Smooth muscle cell of the brain vasculature (primary cell): ENCODE results near the gene TUBA3E.
"Not testable (repeated sequence)": the region's sequence is repeated elsewhere in the genome, so short reads cannot be mapped to it uniquely, and the experiment has no call there.

Experiments used
- DNase-seq: peaks from one replicate; pipeline ENCODE4 v3.0.0-alpha.2; 2012; ENCODE audit warnings: low read depth, low spot score

Gene TUBA3E

GRCh38 chr2:130191319-130191718 lies 6.9 kb downstream of the TUBA3E start:
- DNase-seq, result not testable (repeated sequence)

GRCh38 chr2:130190237-130190636 lies 8.0 kb downstream of the TUBA3E start:
- DNase-seq, result no peak

DNA sequence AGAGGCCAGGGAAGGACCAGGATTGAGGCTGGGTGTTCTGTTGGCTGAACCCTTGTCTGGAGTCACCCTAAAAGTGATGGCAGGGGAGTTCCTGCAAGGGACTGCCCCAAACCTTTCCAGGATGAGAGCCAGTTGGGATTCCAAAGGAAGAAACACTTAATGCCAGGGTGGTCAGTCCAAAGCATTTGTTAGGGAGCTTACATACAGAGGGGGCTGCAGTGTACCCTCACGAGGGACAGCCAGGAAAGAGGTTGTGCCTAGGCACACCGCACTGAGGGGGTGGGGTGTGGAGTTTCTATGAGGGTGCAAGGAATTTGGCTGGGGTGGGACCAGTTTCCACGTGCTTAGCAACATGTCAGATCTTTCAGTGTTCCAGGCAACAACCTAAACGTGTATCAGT lies 9.3 kb downstream of the TUBA3E start:
- not testable (repeated sequence) for DNase-seq

DNA sequence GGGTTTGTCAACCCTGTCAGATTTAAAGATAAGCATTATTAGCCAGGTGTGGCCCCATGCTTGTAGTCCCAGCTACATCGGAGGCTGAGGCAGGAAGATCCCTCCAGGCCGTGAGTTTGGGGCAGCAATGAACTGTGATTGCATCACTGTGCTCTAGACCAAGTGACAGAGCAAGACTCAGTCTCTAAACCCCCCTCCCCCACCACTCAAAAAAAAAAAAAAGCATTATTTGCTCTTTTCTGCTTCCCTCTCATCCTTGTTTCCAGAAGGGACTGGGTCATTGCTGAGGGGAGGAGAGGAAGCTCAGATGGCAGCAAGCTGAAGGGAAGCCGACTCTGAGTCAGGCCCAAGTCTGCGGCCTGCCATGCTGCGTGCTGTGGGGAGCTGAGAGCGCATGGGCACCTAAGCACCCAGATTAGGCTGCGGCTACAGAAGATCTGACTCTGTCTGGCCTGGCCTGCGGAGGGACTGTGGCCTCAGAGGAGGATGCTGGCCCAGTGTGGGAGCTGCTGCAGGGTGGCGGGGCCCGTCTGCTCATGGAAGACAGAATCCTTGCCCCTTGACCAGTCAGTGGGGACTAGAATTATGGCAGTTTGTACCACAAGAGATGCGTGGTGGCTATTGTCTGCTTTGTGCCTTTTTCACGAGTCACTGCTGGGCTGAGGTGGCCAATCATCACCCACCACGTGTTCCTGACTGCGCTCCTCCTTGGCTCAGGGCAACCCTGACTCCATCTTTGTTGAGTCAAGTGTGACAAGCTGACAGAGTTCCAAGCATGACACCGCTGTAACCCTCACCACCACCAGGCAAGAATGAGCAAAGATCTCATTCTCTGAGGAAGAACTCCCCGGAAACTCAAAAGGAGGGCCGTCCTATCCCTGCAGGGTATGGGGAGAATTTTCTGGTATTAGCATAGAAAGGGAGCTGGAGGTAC lies 10.1 kb downstream of the TUBA3E start:
- DNase-seq, result not testable (repeated sequence)

DNA sequence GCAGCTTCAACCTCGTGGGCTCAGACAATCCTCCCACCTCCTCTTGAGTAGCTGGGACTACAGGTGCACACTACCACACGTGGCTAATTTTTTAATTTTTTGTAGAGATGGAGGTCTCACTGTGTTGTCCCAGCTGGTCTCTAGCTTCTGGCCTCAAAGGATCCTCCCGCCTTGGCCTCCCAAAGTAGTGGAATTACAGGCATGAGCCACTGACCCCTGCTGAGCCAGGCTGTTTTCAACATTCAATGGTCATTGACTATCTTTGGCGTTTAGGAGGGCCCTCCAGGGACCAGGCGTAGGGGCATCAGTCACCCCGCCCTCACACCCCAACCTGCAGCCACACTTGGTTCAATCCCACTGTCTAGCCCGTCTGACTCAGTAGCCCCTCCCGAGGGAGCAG lies 11.0 kb downstream of the TUBA3E start:
- DNase-seq, result no peak

DNA sequence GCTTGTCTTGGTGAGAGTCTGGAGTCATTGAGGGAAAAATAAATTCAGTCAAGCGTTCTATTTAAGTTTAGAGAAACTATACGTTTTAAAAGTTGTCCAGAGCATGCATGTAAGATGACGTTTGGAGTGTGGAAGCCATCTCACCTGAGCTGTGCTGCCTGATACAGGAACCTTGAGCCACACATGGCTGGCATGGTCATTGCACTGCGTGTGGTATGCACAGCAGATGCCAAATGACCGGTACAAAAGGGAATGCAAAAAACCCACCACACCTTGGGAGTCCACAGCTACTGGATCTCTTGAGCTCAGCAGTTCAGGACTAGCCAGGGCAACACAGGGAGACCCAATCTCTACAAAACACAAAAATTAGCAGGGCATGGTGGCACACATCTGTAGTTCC lies 11.8 kb downstream of the TUBA3E start:
- DNase-seq, result no peak

DNA sequence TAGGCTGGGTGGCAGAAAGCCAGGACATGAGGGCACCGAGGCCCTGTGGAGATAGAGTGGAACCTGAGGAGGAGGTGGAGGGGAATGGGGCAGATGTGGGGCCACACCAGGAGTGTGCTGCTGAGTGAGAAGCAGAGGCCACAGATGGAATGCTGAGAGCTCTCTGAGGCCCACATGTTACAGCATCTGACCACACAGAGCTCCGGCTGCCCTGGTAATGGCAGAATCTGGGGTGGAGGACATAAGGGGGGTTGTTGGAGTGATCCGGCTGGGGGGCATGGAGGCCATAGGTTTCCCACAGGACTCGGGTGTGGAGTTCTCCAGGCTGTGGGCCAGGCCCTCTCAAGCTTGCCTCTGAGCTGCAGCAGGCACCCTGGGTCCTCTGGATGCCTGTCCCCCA lies 12.3 kb downstream of the TUBA3E start:
- no peak for DNase-seq

- DNase-seq, result no peak
Observed at GRCh38 chr2:130185436-130185835, 12.8 kb downstream of the TUBA3E start.

DNA sequence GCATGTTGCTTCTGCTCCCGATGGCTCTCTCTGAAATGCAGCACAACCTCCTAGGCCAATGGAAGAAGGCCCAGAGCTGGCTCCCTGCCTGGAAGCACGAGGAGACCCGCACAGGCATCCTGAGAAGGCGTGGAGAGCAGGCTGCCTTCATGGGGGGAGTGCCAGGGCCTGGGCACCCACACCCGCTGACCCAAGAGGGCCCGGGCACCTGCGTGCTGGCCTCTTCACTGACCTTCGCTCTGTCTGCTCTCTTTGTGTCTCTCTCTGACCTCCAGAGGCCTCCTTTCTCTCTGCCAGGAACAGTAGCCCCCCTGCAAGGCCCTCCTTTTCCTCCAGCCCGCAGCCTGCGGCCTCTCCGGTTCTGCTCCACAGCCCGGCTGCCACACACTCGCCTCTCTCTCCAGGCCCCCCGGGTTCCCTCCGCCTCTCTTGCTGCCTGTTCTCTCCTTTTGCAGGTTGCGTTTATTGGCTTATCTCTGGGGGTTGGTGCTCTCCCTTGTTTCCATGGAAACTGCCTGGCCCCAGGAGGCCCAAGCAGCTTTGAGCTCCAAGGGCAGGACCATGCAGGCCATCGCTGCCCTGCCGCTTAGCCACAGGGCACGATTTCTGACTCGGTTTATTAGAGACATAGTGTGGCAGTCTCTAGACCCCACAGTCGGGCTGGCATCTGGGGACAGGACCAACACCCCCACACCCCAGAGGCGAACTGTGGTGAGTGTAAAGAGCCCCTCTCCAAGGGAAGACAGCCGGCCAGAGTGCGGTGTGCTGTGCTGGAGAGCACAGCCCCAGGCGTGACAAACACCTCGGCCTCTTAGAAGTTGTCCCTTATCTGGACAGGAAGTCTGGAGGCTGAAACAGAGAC lies 14.5 kb downstream of the TUBA3E start:
- no peak for DNase-seq

- DNase-seq, result not testable (repeated sequence)
Observed at GRCh38 chr2:130182826-130183511, 15.3 kb downstream of the TUBA3E start.

DNA sequence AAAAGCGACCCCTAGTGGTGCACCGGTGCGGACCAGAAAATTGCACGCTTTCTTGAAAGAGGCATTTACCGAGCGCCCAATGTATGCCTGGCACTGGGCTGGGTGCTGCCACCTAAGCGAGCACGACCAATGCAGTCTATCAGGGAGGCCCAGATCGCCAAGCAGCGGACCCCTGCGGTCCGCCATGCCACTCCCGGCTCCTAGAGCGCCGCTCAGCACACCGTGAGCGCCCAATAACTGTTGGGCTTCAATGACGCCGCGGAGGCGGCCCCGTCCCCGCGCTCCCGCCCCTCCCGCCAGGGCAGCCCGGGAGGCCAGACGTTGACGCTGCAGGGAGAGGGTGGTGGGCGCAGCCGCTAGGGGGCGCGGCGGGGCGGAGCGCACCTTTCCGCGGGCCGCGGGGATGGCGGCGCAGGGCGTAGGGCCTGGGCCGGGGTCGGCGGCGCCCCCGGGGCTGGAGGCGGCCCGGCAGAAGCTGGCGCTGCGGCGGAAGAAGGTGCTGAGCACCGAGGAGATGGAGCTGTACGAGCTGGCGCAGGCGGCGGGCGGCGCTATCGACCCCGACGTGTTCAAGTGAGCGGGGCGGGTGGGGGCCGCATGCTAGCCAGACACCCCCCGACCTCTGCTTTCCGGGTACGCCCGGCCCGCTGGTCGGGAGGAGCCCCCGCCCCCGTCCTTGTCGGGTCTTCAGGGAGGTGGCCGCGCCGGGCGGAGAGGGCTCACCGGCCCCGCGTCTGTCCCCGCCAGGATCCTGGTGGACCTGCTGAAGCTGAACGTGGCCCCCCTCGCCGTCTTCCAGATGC lies 16.2 kb downstream of the TUBA3E start, which contains the start of gene MZT2B:
TSS of gene MZT2B (plus strand) at position 383 of the 803 bp plus-strand sequence. CDS start at position 404, 21 bp downstream.
- DNase-seq, result peak; percentile 41

GRCh38 chr2:130181325-130181879 lies 16.8 kb downstream of the TUBA3E start, which contains the start of gene SMPD4:
SMPD4 (minus strand) TSS chr2:130181602; CDS start chr2:130176592, 5,010 bp downstream.
- peak; percentile 92 for DNase-seq

DNA sequence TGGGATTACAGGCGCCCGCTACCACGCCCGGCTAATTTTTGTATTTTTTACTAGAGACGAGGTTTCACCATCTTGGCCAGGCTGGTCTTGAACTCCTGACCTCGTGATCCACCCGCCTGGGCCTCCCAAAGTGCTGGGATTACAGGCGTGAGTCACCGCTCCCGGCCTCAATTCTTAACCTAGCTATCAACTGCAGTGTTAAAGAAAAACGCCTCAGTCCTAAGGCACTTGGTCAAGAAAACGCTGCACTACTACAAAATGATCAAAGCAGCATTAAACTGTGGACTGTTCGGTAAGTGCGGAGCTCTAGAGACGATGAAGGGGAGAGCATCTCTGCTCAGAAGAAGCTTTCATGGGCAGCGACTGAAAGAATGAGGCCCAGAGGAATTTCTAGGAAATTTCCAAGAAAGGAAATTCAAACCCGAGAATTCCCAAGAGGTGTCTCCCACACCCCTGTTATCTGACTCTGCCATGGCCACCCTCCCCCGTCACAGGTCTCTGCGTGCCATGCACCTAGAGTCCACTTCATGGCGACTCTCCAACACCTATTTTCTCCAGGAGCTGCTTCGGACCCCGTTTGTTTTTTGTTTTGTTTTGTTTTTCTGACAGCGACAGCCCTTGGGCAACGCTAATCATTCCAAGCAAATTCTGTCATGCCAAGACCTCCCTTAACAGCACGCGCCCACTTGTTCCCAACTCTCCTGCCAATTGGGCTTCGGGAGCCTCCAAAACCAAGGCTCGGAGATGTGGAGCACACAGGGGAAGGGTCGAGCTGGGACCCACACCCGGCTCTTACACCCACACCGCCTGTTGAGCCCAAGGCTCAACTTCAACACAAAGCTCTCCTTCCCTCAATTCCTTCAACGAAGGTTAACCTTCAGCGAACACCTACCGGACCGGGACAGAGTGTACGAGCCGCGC lies 17.6 kb downstream of the TUBA3E start:
- not testable (repeated sequence) for DNase-seq

DNA sequence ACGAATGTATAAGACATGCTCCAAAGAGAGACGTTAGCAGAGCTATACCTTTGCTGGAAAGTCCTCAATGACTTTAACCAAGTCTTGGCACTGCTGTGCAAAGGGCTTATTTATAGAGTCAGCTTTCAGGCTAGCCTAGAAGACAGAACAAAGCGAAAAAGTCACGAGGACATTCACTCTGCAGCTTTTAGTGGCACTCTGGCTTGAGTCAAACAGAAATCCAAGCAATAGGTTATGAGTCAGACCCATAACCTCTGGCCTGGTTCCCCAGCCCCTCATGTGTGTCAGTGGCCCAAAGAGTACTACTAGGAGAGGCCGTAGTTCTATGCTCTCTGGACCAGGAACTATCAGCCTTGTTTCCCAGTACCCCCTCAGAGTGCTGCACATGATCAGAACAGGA lies 23.4 kb downstream of the TUBA3E start:
- not testable (repeated sequence) for DNase-seq

DNA sequence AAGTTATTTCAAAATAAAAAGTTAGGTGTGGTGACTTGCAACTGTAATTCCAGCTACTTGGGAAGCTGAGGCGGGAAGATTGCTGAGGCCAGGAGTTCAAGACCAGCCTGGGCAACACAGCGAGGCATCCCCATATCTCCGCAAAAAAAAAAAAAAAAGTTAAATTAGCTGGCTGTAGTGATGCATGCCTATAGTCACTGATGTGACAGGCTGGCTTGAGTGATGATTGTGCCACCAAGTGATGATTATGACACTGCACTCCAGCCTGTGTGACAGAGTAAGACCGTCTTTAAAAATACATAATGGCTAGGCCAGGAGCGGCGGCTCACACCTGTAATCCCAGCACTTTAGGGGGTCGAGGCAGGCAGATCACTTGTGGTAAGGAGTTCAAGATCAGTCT lies 28.3 kb downstream of the TUBA3E start:
- DNase-seq, result no peak

- not testable (repeated sequence) for DNase-seq
Observed at GRCh38 chr2:130169163-130169562, 29.1 kb downstream of the TUBA3E start.

- DNase-seq, result not testable (repeated sequence)
Observed at GRCh38 chr2:130166611-130167010, 31.6 kb downstream of the TUBA3E start.

DNA sequence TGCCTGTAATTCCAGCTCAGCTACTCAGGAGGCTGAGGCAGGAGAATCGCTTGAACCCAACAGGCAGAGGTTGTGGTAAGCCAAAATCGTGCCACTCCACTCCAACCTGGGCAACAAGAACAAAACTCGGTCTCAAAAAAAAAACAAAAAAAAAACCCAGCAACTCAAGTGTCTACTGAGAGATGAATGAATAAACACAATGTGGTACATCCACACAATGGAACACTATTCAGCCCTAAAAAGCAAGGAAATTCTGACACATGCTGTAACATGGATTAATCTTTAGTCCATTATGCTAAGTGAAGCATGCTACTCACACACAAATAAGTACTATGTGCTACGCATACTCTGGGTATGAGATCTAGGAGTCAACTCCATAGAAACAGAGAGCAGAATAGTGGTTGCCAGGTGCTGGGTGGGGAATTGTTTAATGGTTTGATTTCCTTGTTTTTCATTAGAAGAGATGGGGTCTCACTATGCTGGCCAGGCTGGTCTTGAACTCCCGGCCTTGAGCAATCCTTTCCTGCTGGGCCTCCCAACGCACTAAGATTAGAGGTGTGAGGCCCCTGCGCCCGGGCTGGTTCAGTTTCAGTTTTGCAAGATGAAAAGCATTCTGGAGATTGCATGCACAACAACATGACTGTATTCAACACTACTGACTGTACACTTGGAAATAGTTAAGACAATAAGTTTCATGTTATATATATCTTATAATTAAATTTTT lies 32.8 kb downstream of the TUBA3E start:
- no peak for DNase-seq

- DNase-seq, result no peak
Observed at GRCh38 chr2:130162968-130163367, 35.3 kb downstream of the TUBA3E start.
